Liver (tissue), 9 donors: Measurements from ENCODE around the gene ITGBL1. TPM values are rescaled to one million over a fixed set of nuclear protein-coding genes. Genes with fewer than 3 reads are reported as not detected.

Source experiments
- DNase-seq: peaks from one replicate; pipeline ENCODE4 v3.0.0-alpha.2; 2017; ENCODE audit warnings: low spot score
- H3K27ac ChIP-seq, 2 donors: one replicate each; pipeline ENCODE4 v1.7.0; 2013; ENCODE audit warnings: inconsistent platforms in 2 of 2, low read length in 2 of 2, control low read depth in 1 of 2, low read depth in 1 of 2, mild to moderate bottlenecking in 1 of 2
- H3K27me3 ChIP-seq, 4 donors: one replicate each; pipeline versions ENCODE4 v1.6.1 to v1.7.0; 2013; ENCODE audit warnings: low read length in 3 of 4, inconsistent platforms in 1 of 4, mild to moderate bottlenecking in 1 of 4, moderate library complexity in 1 of 4; ENCODE audit not compliant: control insufficient read depth in 4 of 4, insufficient read depth in 4 of 4
- H3K36me3 ChIP-seq, 4 donors: one replicate each; pipeline versions ENCODE4 v1.6.1 to v1.7.0; 2013; ENCODE audit warnings: low read length in 3 of 4, mild to moderate bottlenecking in 3 of 4, low read depth in 1 of 4, moderate library complexity in 1 of 4; ENCODE audit not compliant: control insufficient read depth in 4 of 4, insufficient read depth in 3 of 4
- H3K4me1 ChIP-seq, 4 donors: one replicate each; pipeline versions ENCODE4 v1.6.1 to v1.7.0; 2013; ENCODE audit warnings: low read length in 3 of 4, mild to moderate bottlenecking in 3 of 4, moderate library complexity in 1 of 4; ENCODE audit not compliant: control insufficient read depth in 4 of 4, insufficient read depth in 4 of 4
- H3K4me3 ChIP-seq, 3 donors: one replicate each; pipeline versions ENCODE4 v1.6.1 to v1.7.0; 2013; ENCODE audit warnings: low read length in 3 of 3, control low read depth in 1 of 3, low read depth in 1 of 3, mild to moderate bottlenecking in 1 of 3
- H3K9ac ChIP-seq, 2 donors: one replicate each; pipeline ENCODE4 v1.7.0; 2013; ENCODE audit warnings: low read length in 2 of 2, mild to moderate bottlenecking in 2 of 2, moderate library complexity in 2 of 2, control low read depth in 1 of 2, low read depth in 1 of 2
- H3K9me3 ChIP-seq, 4 donors: one replicate each; pipeline versions ENCODE4 v1.6.1 to v1.7.0; 2013; ENCODE audit warnings: low read length in 3 of 4; ENCODE audit not compliant: control insufficient read depth in 4 of 4
- CTCF ChIP-seq: fragments of 150-350 bp; IDR thresholded peaks from 2 replicates; pipeline ENCODE4 v1.5.1; 2017; ENCODE audit warnings: improper control_type of control experiment, low read depth, low read length; ENCODE audit not compliant: missing input control
- FOXA1 ChIP-seq: IDR thresholded peaks from 2 replicates; pipeline ENCODE4 v1.6.1; 2016; ENCODE audit warnings: antibody characterized with exemption
- FOXA2 ChIP-seq: IDR thresholded peaks from 2 replicates; pipeline ENCODE4 v1.6.1; 2016; ENCODE audit warnings: antibody characterized with exemption
- HNF4A ChIP-seq, 2 donors: conservative IDR thresholded peaks; 2 replicates each; pipeline ENCODE4 v1.6.1; 2016; ENCODE audit warnings: antibody characterized with exemption in 2 of 2, mild to moderate bottlenecking in 2 of 2
- HNF4G ChIP-seq: IDR thresholded peaks from 2 replicates; pipeline ENCODE4 v1.6.1; 2016; ENCODE audit warnings: antibody characterized with exemption
- NR2F2 ChIP-seq: IDR thresholded peaks from 2 replicates; pipeline ENCODE4 v1.6.1; 2016; ENCODE audit warnings: antibody characterized with exemption
- REST ChIP-seq: IDR thresholded peaks from 2 replicates; pipeline ENCODE4 v1.6.1; 2016; ENCODE audit warnings: antibody characterized with exemption, mild to moderate bottlenecking
- RXRA ChIP-seq, 2 donors: IDR thresholded peaks; 2 replicates each; pipeline ENCODE4 v1.6.1; 2017 to 2018; ENCODE audit warnings: antibody characterized with exemption in 2 of 2, mild to moderate bottlenecking in 1 of 2
- SP1 ChIP-seq: IDR thresholded peaks from 2 replicates; pipeline ENCODE4 v1.6.1; 2018; ENCODE audit warnings: antibody characterized with exemption, mild to moderate bottlenecking
- YY1 ChIP-seq: IDR thresholded peaks from 2 replicates; pipeline ENCODE4 v1.6.1; 2016; ENCODE audit warnings: antibody characterized with exemption, mild to moderate bottlenecking
- WGBS: extraction: QIAGEN DNeasy Blood & Tissue Kit; methylation state at CpG from one replicate; pipeline ENCODE4 v1.1.7; 2013; 5-methylcytosine and 5-hydroxymethylcytosine counted together
- polyA plus RNA-seq, 2 donors: library from polyadenylated mRNA; stranded (reverse) in 1 of 2; unstranded in 1 of 2; fragments of 200-250 nt in 1 of 2; fragments of >200 nt in 1 of 2; fragmentation: Nextera tagmentation in 1 of 2; extraction: Ambion mirVana in 1 of 2; gene quantifications; one replicate each; pipeline versions ENCODE4 v1.2.1 to v1.2.3, GENCODE V29; 2013 to 2015
- total RNA-seq, 2 donors: library from RNA; depleted of rRNA; stranded (reverse); fragments of >200 nt; gene quantifications; one replicate each; pipeline ENCODE4 v1.2.3, GENCODE V29; 2014
- donor health status: healthy.
- donor health status: healthy.
- donor health status: healthy.
- donor health status: healthy.
- donor health status: healthy.

ITGBL1 gene
- total and polyA plus RNA-seq, 4 donors: 0.28 to 2.2 (median 1.2) TPM

- no peak for DNase-seq
- Histone ChIP-seq H3K4me3 (no peak overlapping the region), H3K27me3 (no peaks in the 10 kb centered on the region), H3K27ac (no peak overlapping the region), H3K4me1 (peaks cover 3 to 17% (median 10%) of the 10 kb centered on the region in 4 donors), H3K36me3 (no peaks in the 10 kb centered on the region), H3K9ac (no peak overlapping the region), H3K9me3 (no peaks in the 10 kb centered on the region)
- TF ChIP-seq HNF4G (no peak), REST (no peak), HNF4A (conservative IDR thresholded peaks at IDR 0.05) (no peak), SP1 (no peak), RXRA (IDR thresholded peaks at IDR 0.05) (no peak), FOXA1 (no peak), FOXA2 (no peak), CTCF (no peak), YY1 (no peak)
- whole genome bisulfite sequencing: 90% methylated on average over 2 of the region's 2 CpGs
These were observed 259.0 kb downstream of the ITGBL1 start for GRCh38 chr13:101711307-101712025.

- Histone ChIP-seq H3K9ac (no peak overlapping the region), H3K27ac (no peak overlapping the region), H3K4me3 (no peak overlapping the region), H3K9me3 (no peaks in the 10 kb centered on the region), H3K36me3 (no peaks in the 10 kb centered on the region), H3K4me1 (peaks cover 3 to 12% (median 8%) of the 10 kb centered on the region in 4 donors), H3K27me3 (no peaks in the 10 kb centered on the region)
- no peak for DNase-seq
- no peak for TF ChIP-seq REST
- TF ChIP-seq FOXA2: no peak
- TF ChIP-seq NR2F2: no peak
- TF ChIP-seq FOXA1: no peak
- 82% methylated on average over 2 of the region's 2 CpGs for WGBS
These were observed 259.5 kb downstream of the ITGBL1 start for GRCh38 chr13:101712026-101712348.
